GM12878 (cell line): ENCODE data around the gene CLEC17A. TPM values are rescaled to one million over a fixed set of nuclear protein-coding genes. Genes with fewer than 3 reads are reported as not detected.

ENCODE experiments used
- ATF2 ChIP-seq: IDR thresholded peaks from 2 replicates; pipeline ENCODE4 v1.6.1; 2012; ENCODE audit warnings: low read length, inconsistent platforms
- BHLHE40 ChIP-seq, 2 experiments: fragments of 450-650 bp in 1 of 2; IDR thresholded peaks; 2 replicates each; pipeline ENCODE4 v1.6.1; 2011 to 2017; ENCODE audit warnings: low read depth in 2 of 2, borderline replicate concordance in 1 of 2, improper control_type of control experiment in 1 of 2, low read length in 1 of 2, mild to moderate bottlenecking in 1 of 2
- CEBPB ChIP-seq, 2 experiments: fragments of 150-350 bp in 1 of 2; IDR thresholded peaks; 2 replicates each; pipeline ENCODE4 v1.6.1; 2012 to 2014; ENCODE audit warnings: low read depth in 2 of 2, low read length in 2 of 2, borderline replicate concordance in 1 of 2, inconsistent platforms in 1 of 2
- E4F1 ChIP-seq: fragments of 450-650 bp; IDR thresholded peaks from 2 replicates; pipeline ENCODE4 v1.6.1; 2018; ENCODE audit warnings: borderline replicate concordance, mild to moderate bottlenecking; ENCODE audit not compliant: partially characterized antibody
- EZH2 ChIP-seq: IDR thresholded peaks from 2 replicates; pipeline ENCODE4 v1.6.1; 2012; ENCODE audit warnings: low read depth, mild to moderate bottlenecking, control low read depth, inconsistent platforms, low read length, borderline replicate concordance; ENCODE audit not compliant: control insufficient read depth
- FOS ChIP-seq: IDR thresholded peaks from 3 replicates; pipeline ENCODE4 v1.6.1; 2011; ENCODE audit warnings: borderline replicate concordance; ENCODE audit not compliant: insufficient read length; ENCODE audit errors: extremely low read depth
- FOXK2 ChIP-seq: fragments of 450-650 bp; IDR thresholded peaks from 2 replicates; pipeline ENCODE4 v1.6.1; 2017; ENCODE audit warnings: mild to moderate bottlenecking, moderate library complexity
- HDGF ChIP-seq: fragments of 450-650 bp; IDR thresholded peaks from 2 replicates; pipeline ENCODE4 v1.6.1; 2016; ENCODE audit warnings: antibody characterized with exemption
- IKZF1 ChIP-seq: fragments of 450-650 bp; conservative IDR thresholded peaks from 2 replicates; pipeline ENCODE4 v1.6.1; 2017; ENCODE audit warnings: antibody characterized with exemption, mild to moderate bottlenecking
- JUNB ChIP-seq: IDR thresholded peaks from 2 replicates; pipeline ENCODE4 v1.6.1; 2016; ENCODE audit warnings: antibody characterized with exemption, mild to moderate bottlenecking
- NR2F1 ChIP-seq: fragments of 450-650 bp; conservative IDR thresholded peaks from 2 replicates; pipeline ENCODE4 v1.6.1; 2017; ENCODE audit warnings: mild to moderate bottlenecking
- PAX5 ChIP-seq: IDR thresholded peaks from 2 replicates; pipeline ENCODE4 v1.6.1; 2011; ENCODE audit warnings: low read depth, low read length, borderline replicate concordance
- PRDM15 ChIP-seq: fragments of 450-650 bp; formaldehyde crosslinking; IDR thresholded peaks from 2 replicates; pipeline ENCODE4 v1.4.0; 2020; ENCODE audit warnings: mild to moderate bottlenecking, moderate library complexity
- SIX5 ChIP-seq: IDR thresholded peaks from 2 replicates; pipeline ENCODE4 v1.6.1; 2011; ENCODE audit warnings: mild to moderate bottlenecking, low read depth, low read length, moderate library complexity; ENCODE audit not compliant: severe bottlenecking
- SPI1 ChIP-seq: IDR thresholded peaks from 2 replicates; pipeline ENCODE4 v1.6.1; 2011; ENCODE audit warnings: low read depth, mild to moderate bottlenecking, low read length, moderate library complexity, borderline replicate concordance; ENCODE audit not compliant: insufficient read depth
- TCF12 ChIP-seq: IDR thresholded peaks from 2 replicates; pipeline ENCODE4 v1.6.1; 2011; ENCODE audit warnings: low read depth, mild to moderate bottlenecking, low read length
- TCF3 ChIP-seq: IDR thresholded peaks from 2 replicates; pipeline ENCODE4 v1.6.1; 2012; ENCODE audit warnings: low read depth, mild to moderate bottlenecking, low read length, borderline replicate concordance; ENCODE audit not compliant: insufficient read depth
- WRNIP1 ChIP-seq: IDR thresholded peaks from 2 replicates; pipeline ENCODE4 v1.6.1; 2011; ENCODE audit warnings: low read depth, low read length, improper control_type of control experiment, borderline replicate concordance
- ZBTB33 ChIP-seq: fragments of 450-650 bp; IDR thresholded peaks from 2 replicates; pipeline ENCODE4 v1.6.1; 2017; ENCODE audit warnings: mild to moderate bottlenecking
- polyA plus RNA-seq, 11 experiments: library from polyadenylated mRNA; depleted of rRNA in 4 of 11; unstranded in 6 of 11; stranded (reverse) in 5 of 11; fragments of >200 nt; fragmentation: Nextera tagmentation in 4 of 11; fragmentation: Illumina TruSeq in 1 of 11; extraction: Ambion mirVana in 4 of 11; extraction: Trizol in 1 of 11; gene quantifications; 1 replicate in 1 of 11; 2 replicates in 10 of 11; pipeline versions ENCODE4 v1.2.1 to v1.2.3, GENCODE V29; 2011 to 2016; ENCODE audit warnings: inconsistent platforms in 2 of 11, missing spikeins in 2 of 11, low read depth in 1 of 11
- total RNA-seq, 4 experiments: library from RNA; depleted of rRNA in 3 of 4; stranded (reverse); fragments of >200 nt in 3 of 4; fragmentation: Illumina TruSeq in 1 of 4; extraction: Trizol in 1 of 4; gene quantifications; 2 replicates each; pipeline versions ENCODE4 v1.2.1 to v1.2.3, GENCODE V29; 2013 to 2021

The CLEC17A gene
- total and polyA plus RNA-seq, 10 of the 15 experiments (the other 5 are each of a cell fraction or from before 2014, with no cell fraction given): 12.9 to 131 (median 97.3) TPM

- TF ChIP-seq E4F1: no peak
- TF ChIP-seq TCF3: 0 out of 2 replicates have a peak, but pooled peaks have one; percentile 16
- TF ChIP-seq FOXK2: no peak
- TF ChIP-seq JUNB: no peak
- no peak for TF ChIP-seq PRDM15 (CRISPR knock-in tag)
- no peak for TF ChIP-seq WRNIP1
- no peak for TF ChIP-seq CEBPB (IDR thresholded peaks at IDR 0.05; ENCODE audit: borderline replicate concordance in 1 of 2, low read depth in 2 of 2, low read length in 2 of 2)
- peak; percentile 64 for TF ChIP-seq IKZF1
- TF ChIP-seq HDGF: peak; percentile 30; the same call in 1 of the 2 replicates
- no peak for TF ChIP-seq EZH2
- TF ChIP-seq SIX5: no peak
- TF ChIP-seq ATF2: no peak
- TF ChIP-seq FOS: no peak
- TF ChIP-seq PAX5: no peak
- no peak for TF ChIP-seq ZBTB33
- TF ChIP-seq SPI1: no peak
- no peak; a peak in 1 of 4 replicates for TF ChIP-seq BHLHE40 (IDR thresholded peaks at IDR 0.05; ENCODE audit: borderline replicate concordance in 1 of 2, low read depth in 2 of 2, low read length in 1 of 2)
- TF ChIP-seq TCF12: 0 out of 2 replicates have a peak, but pooled peaks have one; percentile 48
- TF ChIP-seq NR2F1: peak; percentile 49; the same call in 1 of the 2 replicates
Observed at GRCh38 chr19:14556662-14557188, 26.2 kb upstream of the CLEC17A start (continued).
